ENCODE data around the gene PIGS.

The PIGS gene

DNA sequence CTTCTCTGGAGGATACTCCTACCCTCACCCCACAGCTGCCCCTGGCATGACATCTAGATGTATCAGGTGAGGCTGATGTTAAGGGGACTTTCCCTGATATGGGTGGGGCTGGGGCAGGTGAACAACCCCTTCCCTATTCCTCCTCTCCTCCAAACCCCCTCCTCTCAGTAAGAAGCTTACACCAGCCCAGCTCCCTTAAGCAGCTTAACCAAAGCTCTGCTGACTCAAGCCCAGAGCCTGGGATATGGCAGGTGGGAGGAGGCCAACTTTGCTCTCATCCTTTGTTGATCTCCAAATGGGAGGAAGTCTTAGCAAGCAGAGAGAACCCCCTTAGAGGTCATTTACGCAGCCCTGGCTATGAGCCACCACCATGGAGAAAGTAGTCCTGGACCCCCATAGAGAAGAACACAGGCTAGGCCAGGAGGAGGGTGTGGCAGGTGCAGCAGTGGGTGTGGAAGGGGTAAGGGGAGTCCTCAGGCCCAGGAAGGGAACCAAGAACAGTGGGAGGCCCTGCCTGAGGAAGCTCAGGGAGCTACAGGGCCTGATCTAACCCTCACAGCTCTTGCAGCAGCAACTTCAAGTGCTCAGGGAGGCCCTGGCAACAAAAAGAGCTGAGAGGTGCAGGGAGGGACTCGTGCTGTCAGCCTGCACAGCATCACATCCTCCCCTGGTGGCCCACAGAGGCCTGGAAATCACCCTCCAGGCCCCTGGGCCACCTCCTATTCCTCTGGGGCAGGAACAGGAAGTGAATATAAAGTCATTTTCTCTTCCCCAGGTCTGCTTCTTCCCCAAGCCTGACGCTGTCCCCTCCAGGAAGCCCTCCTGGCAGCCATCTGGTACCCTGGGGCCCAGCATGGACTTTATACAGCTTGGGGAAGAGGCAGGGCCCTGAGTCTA is 21.8 kb downstream of the PIGS start:
- TF ChIP-seq, protein P1, sequence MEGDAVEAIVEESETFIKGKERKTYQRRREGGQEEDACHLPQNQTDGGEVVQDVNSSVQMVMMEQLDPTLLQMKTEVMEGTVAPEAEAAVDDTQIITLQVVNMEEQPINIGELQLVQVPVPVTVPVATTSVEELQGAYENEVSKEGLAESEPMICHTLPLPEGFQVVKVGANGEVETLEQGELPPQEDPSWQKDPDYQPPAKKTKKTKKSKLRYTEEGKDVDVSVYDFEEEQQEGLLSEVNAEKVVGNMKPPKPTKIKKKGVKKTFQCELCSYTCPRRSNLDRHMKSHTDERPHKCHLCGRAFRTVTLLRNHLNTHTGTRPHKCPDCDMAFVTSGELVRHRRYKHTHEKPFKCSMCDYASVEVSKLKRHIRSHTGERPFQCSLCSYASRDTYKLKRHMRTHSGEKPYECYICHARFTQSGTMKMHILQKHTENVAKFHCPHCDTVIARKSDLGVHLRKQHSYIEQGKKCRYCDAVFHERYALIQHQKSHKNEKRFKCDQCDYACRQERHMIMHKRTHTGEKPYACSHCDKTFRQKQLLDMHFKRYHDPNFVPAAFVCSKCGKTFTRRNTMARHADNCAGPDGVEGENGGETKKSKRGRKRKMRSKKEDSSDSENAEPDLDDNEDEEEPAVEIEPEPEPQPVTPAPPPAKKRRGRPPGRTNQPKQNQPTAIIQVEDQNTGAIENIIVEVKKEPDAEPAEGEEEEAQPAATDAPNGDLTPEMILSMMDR (IDR thresholded peaks at IDR 0.05; ENCODE audit: borderline replicate concordance, insufficient read depth, low read depth, low read length): peak; percentile 46; the same call in 1 of the 2 replicates
- peak overlapping the region; percentile 23 for H3K4me3 ChIP-seq (ENCODE audit: low read depth, low read length)

DNA sequence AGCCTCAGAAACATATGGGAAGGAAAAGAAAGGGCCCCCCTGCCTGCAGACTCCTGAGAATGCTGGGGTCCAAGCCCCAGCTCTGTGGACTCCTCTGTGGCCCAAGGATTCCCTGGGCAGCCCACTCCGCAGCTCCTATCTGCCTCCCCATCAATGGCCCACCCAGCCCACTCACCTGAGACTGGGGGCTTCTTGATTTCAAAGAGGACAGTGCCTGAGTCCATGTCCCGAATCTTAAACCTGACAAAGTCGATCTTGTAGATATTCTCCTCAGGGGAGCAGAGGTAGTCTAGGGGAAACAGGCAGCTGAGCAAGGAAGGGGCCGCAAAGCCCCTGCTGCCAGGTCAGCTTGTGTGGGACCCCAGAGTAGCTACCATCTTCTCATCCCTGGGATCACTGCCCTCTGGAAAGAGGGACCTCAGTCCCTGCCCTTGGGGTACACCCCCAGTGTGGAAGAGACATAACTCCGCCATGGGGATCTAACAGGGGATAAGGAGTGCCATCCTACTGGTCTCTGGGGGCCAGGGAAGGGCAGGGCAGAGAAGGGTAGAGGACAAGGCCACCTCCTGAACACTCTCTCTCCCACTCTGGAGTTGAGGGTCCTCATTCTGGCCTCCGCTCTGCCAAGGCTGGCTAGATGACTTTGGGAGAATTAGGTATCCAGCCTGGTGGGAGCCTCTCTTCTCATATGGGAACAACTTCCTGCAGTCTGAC is 22.8 kb downstream of the PIGS start:
- TF ChIP-seq, protein P1 (IDR thresholded peaks at IDR 0.05; ENCODE audit: borderline replicate concordance, insufficient read depth, low read depth, low read length): no peak
- H3K4me3 ChIP-seq (ENCODE audit: low read depth, low read length): no peak overlapping the region

DNA sequence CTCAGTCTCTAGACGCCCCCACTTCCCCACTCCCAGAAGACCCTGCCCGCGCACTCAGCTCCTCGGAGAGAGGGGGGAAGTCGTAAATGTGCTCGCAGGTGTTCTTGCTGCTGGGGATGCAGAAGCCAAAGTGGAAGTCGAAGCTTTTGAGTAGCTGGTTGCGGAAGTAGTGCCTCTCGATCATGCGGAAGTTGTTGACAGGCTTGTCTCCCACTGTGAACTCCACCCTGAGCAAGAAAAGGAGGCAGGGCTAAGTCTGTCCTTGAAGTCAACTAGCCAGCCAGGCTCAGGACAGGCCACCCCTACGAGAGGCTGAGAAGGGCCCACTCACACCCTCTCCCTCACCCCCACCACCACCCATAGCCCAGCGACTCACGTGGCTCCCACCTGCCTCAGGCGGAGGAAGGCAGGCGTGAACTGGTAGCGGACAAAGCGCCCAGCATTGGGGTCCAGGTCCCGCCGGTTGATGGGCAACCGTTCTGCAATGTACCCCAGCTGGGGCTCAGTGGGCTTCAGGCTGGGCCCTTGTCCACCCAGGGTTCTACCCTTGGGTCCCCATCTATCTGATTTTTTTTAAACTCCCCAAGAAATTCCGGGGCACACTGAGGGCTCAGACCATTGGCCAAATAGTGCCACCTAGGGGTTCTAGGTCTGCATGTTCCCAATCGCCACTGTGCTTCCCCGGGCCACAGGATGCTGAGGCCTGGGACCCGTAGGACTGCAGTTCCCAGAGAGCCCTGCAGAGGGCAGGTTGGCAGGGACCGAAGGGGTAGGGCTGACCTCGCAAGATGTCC is 23.5 kb downstream of the PIGS start:
- TF ChIP-seq, protein P1 (IDR thresholded peaks at IDR 0.05; ENCODE audit: borderline replicate concordance, insufficient read depth, low read depth, low read length): peak; percentile 95
- peak overlapping the region; percentile 24 for H3K4me3 ChIP-seq (ENCODE audit: low read depth, low read length)

DNA sequence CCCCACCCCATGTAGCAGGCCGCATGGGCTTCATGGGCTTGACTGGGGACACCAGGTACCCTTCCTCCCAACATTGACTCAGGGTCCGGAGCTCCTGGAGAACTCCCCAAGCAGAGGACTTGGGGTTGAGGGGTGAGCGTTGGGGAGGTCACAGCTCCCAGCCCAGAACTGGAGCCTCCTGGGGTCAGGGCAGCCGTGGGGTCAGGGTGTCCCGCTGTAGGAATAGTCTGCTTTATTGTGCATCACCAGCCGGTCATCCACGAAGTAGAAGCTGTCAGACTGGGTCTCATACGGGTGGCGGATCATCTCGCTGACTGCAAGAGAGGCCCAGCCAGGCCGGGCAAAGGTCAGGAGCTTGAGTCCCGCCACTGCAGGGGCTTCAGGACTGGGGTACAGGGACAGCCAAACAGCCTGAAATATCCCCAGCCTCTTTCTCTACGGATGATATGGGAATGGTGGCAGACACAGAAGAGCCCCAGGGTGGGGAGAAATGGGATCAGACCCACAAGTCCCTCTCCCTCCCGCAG is 24.2 kb downstream of the PIGS start:
- TF ChIP-seq, protein P1 (IDR thresholded peaks at IDR 0.05; ENCODE audit: borderline replicate concordance, insufficient read depth, low read depth, low read length): no peak
- peak overlapping the region; percentile 24 for H3K4me3 ChIP-seq (ENCODE audit: low read depth, low read length)

GRCh38 chr17:28545787-28546415 is 25.4 kb downstream of the PIGS start:
- TF ChIP-seq, protein P1 (IDR thresholded peaks at IDR 0.05; ENCODE audit: borderline replicate concordance, insufficient read depth, low read depth, low read length): no peak
- H3K4me3 ChIP-seq (ENCODE audit: low read depth, low read length): no peak overlapping the region

DNA sequence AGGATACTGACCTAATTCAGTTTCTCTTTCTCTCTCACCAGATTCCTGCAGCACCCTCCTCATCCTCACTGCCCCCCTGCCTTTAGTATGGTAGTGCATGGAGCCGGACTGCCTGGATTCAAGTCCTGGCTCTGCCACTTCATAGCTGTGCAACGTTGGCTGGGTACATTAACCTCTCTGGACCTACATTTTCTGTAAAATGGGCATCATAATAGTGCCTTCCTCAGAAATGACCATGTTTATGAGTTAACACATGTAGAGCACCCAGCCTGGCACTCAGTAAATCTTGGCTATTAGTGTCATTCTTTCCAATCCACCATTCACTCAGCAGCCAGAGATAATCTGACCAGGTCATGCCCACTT is 26.2 kb downstream of the PIGS start:
- TF ChIP-seq, protein P1 (IDR thresholded peaks at IDR 0.05; ENCODE audit: borderline replicate concordance, insufficient read depth, low read depth, low read length): no peak
- H3K4me3 ChIP-seq (ENCODE audit: low read depth, low read length): no peak overlapping the region
